K562 (cell line): ENCODE data around the gene CABS1. TPM values are rescaled to one million over a fixed set of nuclear protein-coding genes. Genes with fewer than 3 reads are reported as not detected.

ENCODE experiments used
- ATAC-seq: fragments of 200-7000 bp; cut with Tn5 transposase; 3 replicates; pipeline ENCODE4 v1.9.1; 2020; ENCODE audit warnings: moderate library complexity
- BruUV-seq: library from RNA; stranded (reverse); fragments of 400-500 nt; replicated peaks from 2 replicates; lab custom pipeline; 2021; lab: Mats Ljungman, UMichigan
- CTCF ChIA-PET: fragments of 300-600 bp; formaldehyde crosslinking; extraction: SDS; loops from one replicate; lab custom pipeline; 2021; ENCODE audit warnings: low intra/inter-chr PET ratio; lab: Yijun Ruan, JAX
- POLR2A ChIA-PET: fragments of 300-600, 350-650 bp; sonication (Branson Sonifier 250); formaldehyde crosslinking; extraction: SDS; loops from one replicate; lab custom pipeline; 2021; ENCODE audit warnings: antibody characterized with exemption, inconsistent platforms; lab: Yijun Ruan, JAX
- DNase-seq, 4 experiments: peaks; one replicate each; pipeline versions ENCODE4 v3.0.0 to v3.0.0-alpha.2; 2011 to 2018; ENCODE audit warnings: low spot score in 3 of 4, mixed read lengths in 3 of 4; ENCODE audit errors: extremely low read depth in 1 of 4
- FAIRE-seq: peaks from 2 replicates; lab custom pipeline; 2011; peaks lifted over from hg19 to GRCh38; lab: Jason Lieb, UNC
- H2AFZ ChIP-seq: 2 replicates; pipeline ENCODE4 v1.6.0; 2011; ENCODE audit warnings: low read depth, low read length, control low read depth, inconsistent platforms
- H3K27ac ChIP-seq: fragments of 200-600 bp; 3 replicates; pipeline ENCODE4 v1.8.0; 2011; ENCODE audit warnings: low read depth, mild to moderate bottlenecking, control low read depth, inconsistent platforms, low read length, moderate library complexity, mixed read lengths; ENCODE audit errors: extremely low read depth
- H3K27me3 ChIP-seq, 2 experiments: fragments of 300-600 bp in 1 of 2; 2 replicates in 1 of 2; 3 replicates in 1 of 2; pipeline versions ENCODE4 v1.6.0 to v1.8.0; 2011; ENCODE audit warnings: inconsistent platforms in 2 of 2, low read length in 2 of 2, mild to moderate bottlenecking in 1 of 2, mixed read lengths in 1 of 2, moderate library complexity in 1 of 2; ENCODE audit not compliant: control insufficient read depth in 2 of 2, insufficient read depth in 2 of 2
- H3K36me3 ChIP-seq: fragments of 300-600 bp; 3 replicates; pipeline ENCODE4 v1.8.0; 2011; ENCODE audit warnings: mild to moderate bottlenecking, low read length, inconsistent platforms; ENCODE audit not compliant: control insufficient read depth, insufficient read depth
- H3K4me1 ChIP-seq, 2 experiments: fragments of 200-600 bp in 1 of 2; replicated peaks in 1 of 2; 2 replicates in 1 of 2; 3 replicates in 1 of 2; pipeline versions ENCODE4 v1.5.1 to v1.8.0; 2011; ENCODE audit warnings: inconsistent platforms in 2 of 2, low read length in 2 of 2, mild to moderate bottlenecking in 1 of 2, mixed read lengths in 1 of 2, moderate library complexity in 1 of 2; ENCODE audit not compliant: control insufficient read depth in 2 of 2, insufficient read depth in 2 of 2
- H3K4me2 ChIP-seq: 2 replicates; pipeline ENCODE4 v1.6.1; 2011; ENCODE audit warnings: low read length, control low read depth, inconsistent platforms, mixed read lengths; ENCODE audit not compliant: insufficient read depth
- H3K4me3 ChIP-seq: fragments of 200-600 bp; sonication (generic), shearing (Covaris generic); 2 replicates; pipeline ENCODE4 v1.5.1; 2016; ENCODE audit warnings: control low read depth, inconsistent platforms
- H3K79me2 ChIP-seq: fragments of 200-600 bp; 3 replicates; pipeline ENCODE4 v1.8.0; 2011; ENCODE audit warnings: low read length, inconsistent platforms; ENCODE audit not compliant: control insufficient read depth, insufficient read depth
- H3K9ac ChIP-seq, 2 experiments: 2 replicates each; pipeline versions ENCODE4 v1.6.0 to v1.6.1; 2011; ENCODE audit warnings: low read depth in 2 of 2, low read length in 2 of 2, control low read depth in 1 of 2, inconsistent platforms in 1 of 2, mild to moderate bottlenecking in 1 of 2, mixed read lengths in 1 of 2; ENCODE audit not compliant: insufficient read depth in 1 of 2
- H3K9me1 ChIP-seq: one replicate; pipeline ENCODE4 v1.6.0; 2011; ENCODE audit warnings: inconsistent platforms, mild to moderate bottlenecking, low read length, moderate library complexity; ENCODE audit not compliant: control insufficient read depth, insufficient read depth
- H3K9me3 ChIP-seq: replicated peaks from 2 replicates; pipeline ENCODE4 v1.5.1; 2011; ENCODE audit warnings: low read depth, low read length, inconsistent platforms; ENCODE audit not compliant: control insufficient read depth, insufficient read depth
- H4K20me1 ChIP-seq: replicated peaks from 2 replicates; pipeline ENCODE4 v1.6.1; 2011; ENCODE audit warnings: low read length, inconsistent platforms, mixed read lengths; ENCODE audit not compliant: control insufficient read depth, insufficient read depth
- CBX1 ChIP-seq: sonication (generic); IDR thresholded peaks from 2 replicates; pipeline ENCODE4 v1.6.1; 2016; ENCODE audit warnings: antibody characterized with exemption, low read depth, mild to moderate bottlenecking
- CHAMP1 ChIP-seq: fragments of 450-650 bp; IDR thresholded peaks from 2 replicates; pipeline ENCODE4 v1.6.1; 2016; ENCODE audit warnings: mild to moderate bottlenecking
- DNMT1 ChIP-seq: fragments of 450-650 bp; IDR thresholded peaks from 2 replicates; pipeline ENCODE4 v1.6.1; 2016; ENCODE audit warnings: antibody characterized with exemption, mild to moderate bottlenecking
- E4F1 ChIP-seq: fragments of 250-450 bp; sonication (Bioruptor Pico); IDR thresholded peaks from 2 replicates; pipeline ENCODE4 v1.5.0; 2021; ENCODE audit warnings: mild to moderate bottlenecking, borderline replicate concordance
- EWSR1 ChIP-seq: fragments of 450-650 bp; IDR thresholded peaks from 2 replicates; pipeline ENCODE4 v1.6.1; 2018; ENCODE audit warnings: borderline replicate concordance, mild to moderate bottlenecking, low read depth, moderate library complexity; ENCODE audit not compliant: partially characterized antibody
- HCFC1 ChIP-seq: IDR thresholded peaks from 2 replicates; pipeline ENCODE4 v1.6.1; 2012; ENCODE audit warnings: low read depth, low read length, improper control_type of control experiment
- MAFF ChIP-seq: IDR thresholded peaks from 2 replicates; pipeline ENCODE4 v1.6.1; 2012; ENCODE audit warnings: low read length, improper control_type of control experiment
- MCM2 ChIP-seq: fragments of 450-650 bp; IDR thresholded peaks from 2 replicates; pipeline ENCODE4 v1.6.1; 2017; ENCODE audit warnings: low read depth, mild to moderate bottlenecking
- NUFIP1 ChIP-seq: fragments of 450-650 bp; IDR thresholded peaks from 2 replicates; pipeline ENCODE4 v1.6.1; 2018; ENCODE audit not compliant: partially characterized antibody
- PCBP1 ChIP-seq: fragments of 200-400 bp; formaldehyde crosslinking; IDR thresholded peaks from 2 replicates; pipeline ENCODE4 v1.6.1; 2018; ENCODE audit warnings: mild to moderate bottlenecking, low read depth, low read length; ENCODE audit not compliant: poor library complexity, severe bottlenecking
- ZBTB9 ChIP-seq: fragments of 450-650 bp; formaldehyde crosslinking; IDR thresholded peaks from 2 replicates; pipeline ENCODE4 v1.4.0; 2020; ENCODE audit warnings: mild to moderate bottlenecking, moderate library complexity
- ZNF347 ChIP-seq: fragments of 450-650 bp; formaldehyde crosslinking; IDR thresholded peaks from 2 replicates; pipeline ENCODE4 v1.4.0; 2020; ENCODE audit warnings: low read depth, mild to moderate bottlenecking, moderate library complexity
- ZNF586 ChIP-seq: fragments of 450-650 bp; formaldehyde crosslinking; conservative IDR thresholded peaks from 2 replicates; pipeline ENCODE4 v1.4.0; 2020; ENCODE audit warnings: mild to moderate bottlenecking, moderate library complexity
- in situ Hi-C: fragments of 300-500 bp; cut with MboI; formaldehyde crosslinking; loops from 4 replicates; pipeline ENCODE4 v1.15.0; 2018; ENCODE audit warnings: inconsistent platforms, mixed read lengths
- intact Hi-C: fragments of 100-400 bp; cut with micrococcal nuclease; formaldehyde crosslinking; loops from 2 replicates; pipeline ENCODE4 v1.14.2; 2022
- polyA plus RNA-seq, 8 experiments: library from polyadenylated mRNA; depleted of rRNA in 4 of 8; stranded (reverse) in 5 of 8; unstranded in 3 of 8; fragments of >200 nt; fragmentation: Nextera tagmentation in 2 of 8; fragmentation: Illumina TruSeq in 1 of 8; extraction: Ambion mirVana in 2 of 8; extraction: Trizol in 1 of 8; gene quantifications; 2 replicates each; pipeline versions ENCODE4 v1.2.1 to v1.2.3, GENCODE V29; 2011 to 2014; ENCODE audit warnings: inconsistent platforms in 1 of 8, missing spikeins in 1 of 8
- total RNA-seq, 7 experiments: library from RNA; depleted of rRNA in 6 of 7; stranded (reverse); fragments of >200 nt in 6 of 7; fragmentation: Illumina TruSeq in 2 of 7; extraction: Trizol in 2 of 7; gene quantifications; 2 replicates each; pipeline versions ENCODE4 v1.2.1 to v1.2.3, GENCODE V29; 2011 to 2021; ENCODE audit warnings: low replicate concordance in 1 of 7
- TF ChIP-seq, protein P1 (sequence below): sonication (generic); formaldehyde crosslinking; IDR thresholded peaks from 2 replicates; pipeline ENCODE4 v1.8.0; 2022; ENCODE audit warnings: mild to moderate bottlenecking, missing genetic modification reagents
- TF ChIP-seq, protein P2 (sequence below): fragments of 450-650 bp; IDR thresholded peaks from 2 replicates; pipeline ENCODE4 v1.6.1; 2016

Gene CABS1
- total and polyA plus RNA-seq, 9 of the 15 experiments (the other 6 are each of a cell fraction or from before 2014, with no cell fraction given), result not detected

GRCh38 chr4:70313736-70314135, 21.0 kb upstream of the CABS1 start:
- CTCF ChIA-PET, result no interaction called here
- H3K4me3 ChIP-seq, result no peak overlapping the region
- H2AFZ ChIP-seq, result no peak overlapping the region
- no peaks in the 10 kb centered on the region for H3K9me3 ChIP-seq
- no peaks in the 10 kb centered on the region for H3K36me3 ChIP-seq
- no peak overlapping the region for H3K4me2 ChIP-seq
- POLR2A ChIA-PET, result no interaction called here
- TF ChIP-seq HCFC1 (no peak), ZBTB9 (no peak), ZNF347 (CRISPR knock-in tag) (no peak), PCBP1 (no peak), MAFF (no peak), NUFIP1 (no peak), DNMT1 (no peak), EWSR1 (no peak), CBX1 (no peak), MCM2 (no peak), CHAMP1 (no peak), ZNF586 (CRISPR knock-in tag) (no peak), E4F1 (CRISPR knock-in tag) (no peak)
- TF ChIP-seq, protein P1, sequence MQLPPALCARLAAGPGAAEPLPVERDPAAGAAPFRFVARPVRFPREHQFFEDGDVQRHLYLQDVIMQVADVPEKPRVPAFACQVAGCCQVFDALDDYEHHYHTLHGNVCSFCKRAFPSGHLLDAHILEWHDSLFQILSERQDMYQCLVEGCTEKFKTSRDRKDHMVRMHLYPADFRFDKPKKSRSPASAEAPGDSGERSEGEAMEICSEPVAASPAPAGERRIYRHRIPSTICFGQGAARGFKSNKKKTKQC (CRISPR knock-in tag), result no peak
- TF ChIP-seq, protein P2, sequence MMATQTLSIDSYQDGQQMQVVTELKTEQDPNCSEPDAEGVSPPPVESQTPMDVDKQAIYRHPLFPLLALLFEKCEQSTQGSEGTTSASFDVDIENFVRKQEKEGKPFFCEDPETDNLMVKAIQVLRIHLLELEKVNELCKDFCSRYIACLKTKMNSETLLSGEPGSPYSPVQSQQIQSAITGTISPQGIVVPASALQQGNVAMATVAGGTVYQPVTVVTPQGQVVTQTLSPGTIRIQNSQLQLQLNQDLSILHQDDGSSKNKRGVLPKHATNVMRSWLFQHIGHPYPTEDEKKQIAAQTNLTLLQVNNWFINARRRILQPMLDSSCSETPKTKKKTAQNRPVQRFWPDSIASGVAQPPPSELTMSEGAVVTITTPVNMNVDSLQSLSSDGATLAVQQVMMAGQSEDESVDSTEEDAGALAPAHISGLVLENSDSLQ, result no peak
- H3K27ac ChIP-seq, result no peak overlapping the region
- H3K4me1 ChIP-seq, result no peaks in the 10 kb centered on the region
- FAIRE-seq, result no peak
- DNase-seq, result no peak
- H3K79me2 ChIP-seq, result no peaks in the 10 kb centered on the region
- BruUV-seq, result no TSS peak
- in situ Hi-C loops (no loop called here), intact Hi-C loops (no loop called here)
- no peaks in the 10 kb centered on the region for H3K9me1 ChIP-seq
- no peaks in the 10 kb centered on the region for H3K27me3 ChIP-seq
- no peak overlapping the region for H3K9ac ChIP-seq
- ATAC-seq, result no peak
- H4K20me1 ChIP-seq, result no peaks in the 10 kb centered on the region
